K562 (cell line): ENCODE results near the gene HES4. TPM values are rescaled to one million over a fixed set of nuclear protein-coding genes. Genes with fewer than 3 reads are reported as not detected.

ENCODE experiments used
- ATAC-seq: fragments of 200-7000 bp; cut with Tn5 transposase; 3 replicates; pipeline ENCODE4 v1.9.1; 2020; ENCODE audit warnings: moderate library complexity
- BruUV-seq: library from RNA; stranded (reverse); fragments of 400-500 nt; replicated peaks from 2 replicates; lab custom pipeline; 2021; lab: Mats Ljungman, UMichigan
- CTCF ChIA-PET: fragments of 300-600 bp; formaldehyde crosslinking; extraction: SDS; loops from one replicate; lab custom pipeline; 2021; ENCODE audit warnings: low intra/inter-chr PET ratio; lab: Yijun Ruan, JAX
- POLR2A ChIA-PET: fragments of 300-600, 350-650 bp; sonication (Branson Sonifier 250); formaldehyde crosslinking; extraction: SDS; loops from one replicate; lab custom pipeline; 2021; ENCODE audit warnings: antibody characterized with exemption, inconsistent platforms; lab: Yijun Ruan, JAX
- DNase-seq, 4 experiments: peaks; one replicate each; pipeline versions ENCODE4 v3.0.0 to v3.0.0-alpha.2; 2011 to 2018; ENCODE audit warnings: low spot score in 3 of 4, mixed read lengths in 3 of 4; ENCODE audit errors: extremely low read depth in 1 of 4
- FAIRE-seq: peaks from 2 replicates; lab custom pipeline; 2011; peaks lifted over from hg19 to GRCh38; lab: Jason Lieb, UNC
- H2AFZ ChIP-seq: 2 replicates; pipeline ENCODE4 v1.6.0; 2011; ENCODE audit warnings: low read depth, low read length, control low read depth, inconsistent platforms
- H3K27ac ChIP-seq: fragments of 200-600 bp; 3 replicates; pipeline ENCODE4 v1.8.0; 2011; ENCODE audit warnings: low read depth, mild to moderate bottlenecking, control low read depth, inconsistent platforms, low read length, moderate library complexity, mixed read lengths; ENCODE audit errors: extremely low read depth
- H3K27me3 ChIP-seq, 2 experiments: fragments of 300-600 bp in 1 of 2; 2 replicates in 1 of 2; 3 replicates in 1 of 2; pipeline versions ENCODE4 v1.6.0 to v1.8.0; 2011; ENCODE audit warnings: inconsistent platforms in 2 of 2, low read length in 2 of 2, mild to moderate bottlenecking in 1 of 2, mixed read lengths in 1 of 2, moderate library complexity in 1 of 2; ENCODE audit not compliant: control insufficient read depth in 2 of 2, insufficient read depth in 2 of 2
- H3K36me3 ChIP-seq: fragments of 300-600 bp; 3 replicates; pipeline ENCODE4 v1.8.0; 2011; ENCODE audit warnings: mild to moderate bottlenecking, low read length, inconsistent platforms; ENCODE audit not compliant: control insufficient read depth, insufficient read depth
- H3K4me1 ChIP-seq, 2 experiments: fragments of 200-600 bp in 1 of 2; replicated peaks in 1 of 2; 2 replicates in 1 of 2; 3 replicates in 1 of 2; pipeline versions ENCODE4 v1.5.1 to v1.8.0; 2011; ENCODE audit warnings: inconsistent platforms in 2 of 2, low read length in 2 of 2, mild to moderate bottlenecking in 1 of 2, mixed read lengths in 1 of 2, moderate library complexity in 1 of 2; ENCODE audit not compliant: control insufficient read depth in 2 of 2, insufficient read depth in 2 of 2
- H3K4me2 ChIP-seq: 2 replicates; pipeline ENCODE4 v1.6.1; 2011; ENCODE audit warnings: low read length, control low read depth, inconsistent platforms, mixed read lengths; ENCODE audit not compliant: insufficient read depth
- H3K4me3 ChIP-seq: fragments of 200-600 bp; sonication (generic), shearing (Covaris generic); 2 replicates; pipeline ENCODE4 v1.5.1; 2016; ENCODE audit warnings: control low read depth, inconsistent platforms
- H3K79me2 ChIP-seq: fragments of 200-600 bp; 3 replicates; pipeline ENCODE4 v1.8.0; 2011; ENCODE audit warnings: low read length, inconsistent platforms; ENCODE audit not compliant: control insufficient read depth, insufficient read depth
- H3K9ac ChIP-seq, 2 experiments: 2 replicates each; pipeline versions ENCODE4 v1.6.0 to v1.6.1; 2011; ENCODE audit warnings: low read depth in 2 of 2, low read length in 2 of 2, control low read depth in 1 of 2, inconsistent platforms in 1 of 2, mild to moderate bottlenecking in 1 of 2, mixed read lengths in 1 of 2; ENCODE audit not compliant: insufficient read depth in 1 of 2
- H3K9me1 ChIP-seq: one replicate; pipeline ENCODE4 v1.6.0; 2011; ENCODE audit warnings: inconsistent platforms, mild to moderate bottlenecking, low read length, moderate library complexity; ENCODE audit not compliant: control insufficient read depth, insufficient read depth
- H3K9me3 ChIP-seq: replicated peaks from 2 replicates; pipeline ENCODE4 v1.5.1; 2011; ENCODE audit warnings: low read depth, low read length, inconsistent platforms; ENCODE audit not compliant: control insufficient read depth, insufficient read depth
- H4K20me1 ChIP-seq: replicated peaks from 2 replicates; pipeline ENCODE4 v1.6.1; 2011; ENCODE audit warnings: low read length, inconsistent platforms, mixed read lengths; ENCODE audit not compliant: control insufficient read depth, insufficient read depth
- CHD2 ChIP-seq: IDR thresholded peaks from 2 replicates; pipeline ENCODE4 v1.6.1; 2011; ENCODE audit warnings: low read depth, low read length
- FOXJ3 ChIP-seq: sonication (generic); formaldehyde crosslinking; IDR thresholded peaks from 2 replicates; pipeline ENCODE4 v1.4.0; 2020; ENCODE audit warnings: mild to moderate bottlenecking, missing genetic modification reagents
- FUS ChIP-seq: fragments of 200-400 bp; formaldehyde crosslinking; optimal IDR thresholded peaks from 2 replicates; pipeline ENCODE3; 2017; ENCODE audit warnings: low read depth, low read length
- GABPB1 ChIP-seq: sonication (generic); formaldehyde crosslinking; IDR thresholded peaks from 2 replicates; pipeline ENCODE4 v1.8.0; 2022; ENCODE audit warnings: mild to moderate bottlenecking, missing genetic modification reagents
- MYBL2 ChIP-seq, 2 experiments: fragments of 450-650 bp in 1 of 2; sonication (generic) in 1 of 2; formaldehyde crosslinking in 1 of 2; IDR thresholded peaks; 2 replicates each; pipeline versions ENCODE4 v1.6.1 to v1.8.1; 2017 to 2022; ENCODE audit warnings: borderline replicate concordance in 1 of 2, inconsistent platforms in 1 of 2, low read depth in 1 of 2, mild to moderate bottlenecking in 1 of 2, missing genetic modification reagents in 1 of 2, moderate library complexity in 1 of 2
- PHF21A ChIP-seq: fragments of 450-650 bp; IDR thresholded peaks from 2 replicates; pipeline ENCODE4 v1.6.1; 2017; ENCODE audit warnings: low read depth, borderline replicate concordance
- POLR2G ChIP-seq: fragments of 200-400 bp; formaldehyde crosslinking; IDR thresholded peaks from 2 replicates; pipeline ENCODE4 v1.6.1; 2017; ENCODE audit warnings: low read depth, mild to moderate bottlenecking, antibody characterized with exemption, low read length, moderate library complexity
- POLR3G ChIP-seq: IDR thresholded peaks from 2 replicates; pipeline ENCODE4 v1.6.1; 2011; ENCODE audit not compliant: insufficient read length, insufficient replicate concordance; ENCODE audit errors: extremely low read depth
- RFX1 ChIP-seq: fragments of 450-650 bp; IDR thresholded peaks from 2 replicates; pipeline ENCODE4 v1.6.1; 2016; ENCODE audit warnings: mild to moderate bottlenecking, moderate library complexity
- SMAD1 ChIP-seq: fragments of 150-350 bp; IDR thresholded peaks from 2 replicates; pipeline ENCODE4 v1.6.1; 2014; ENCODE audit warnings: low read length, low read depth; ENCODE audit not compliant: partially characterized antibody
- THRAP3 ChIP-seq: fragments of 450-650 bp; IDR thresholded peaks from 2 replicates; pipeline ENCODE4 v1.6.1; 2016; ENCODE audit warnings: mild to moderate bottlenecking, inconsistent platforms, borderline replicate concordance
- YBX1 ChIP-seq: fragments of 450-650 bp; IDR thresholded peaks from 2 replicates; pipeline ENCODE4 v1.7.1; 2016; ENCODE audit warnings: mild to moderate bottlenecking
- ZBTB8A ChIP-seq: fragments of 450-650 bp; IDR thresholded peaks from 2 replicates; pipeline ENCODE4 v1.6.1; 2018; ENCODE audit warnings: mild to moderate bottlenecking, moderate library complexity; ENCODE audit not compliant: partially characterized antibody
- ZNF140 ChIP-seq: fragments of 250-450 bp; sonication (Bioruptor Pico); IDR thresholded peaks from 2 replicates; pipeline ENCODE4 v1.8.0; 2021; ENCODE audit warnings: moderate library complexity, mild to moderate bottlenecking, inconsistent platforms
- ZNF146 ChIP-seq: IDR thresholded peaks from one replicate; pipeline ENCODE4 v1.6.1; 2018; ENCODE audit warnings: missing compliant biosample characterization; ENCODE audit not compliant: unreplicated experiment
- ZNF584 ChIP-seq: fragments of 200-800 bp; sonication (Bioruptor generic); IDR thresholded peaks from 2 replicates; pipeline ENCODE4 v1.6.1; 2016; ENCODE audit warnings: low read depth, mild to moderate bottlenecking, missing genetic modification characterization, missing compliant biosample characterization
- WGBS: fragments of 100-300 bp; shearing (Covaris generic); methylation state at CpG from one replicate; pipeline ENCODE4 v1.1.6; 2016; ENCODE audit warnings: low coverage, mixed read lengths; ENCODE audit not compliant: insufficient coverage; ENCODE audit errors: missing lambda C conversion rate; 5-methylcytosine and 5-hydroxymethylcytosine counted together
- in situ Hi-C: fragments of 300-500 bp; cut with MboI; formaldehyde crosslinking; loops from 4 replicates; pipeline ENCODE4 v1.15.0; 2018; ENCODE audit warnings: inconsistent platforms, mixed read lengths
- intact Hi-C: fragments of 100-400 bp; cut with micrococcal nuclease; formaldehyde crosslinking; loops from 2 replicates; pipeline ENCODE4 v1.14.2; 2022
- polyA plus RNA-seq, 8 experiments: library from polyadenylated mRNA; depleted of rRNA in 4 of 8; stranded (reverse) in 5 of 8; unstranded in 3 of 8; fragments of >200 nt; fragmentation: Nextera tagmentation in 2 of 8; fragmentation: Illumina TruSeq in 1 of 8; extraction: Ambion mirVana in 2 of 8; extraction: Trizol in 1 of 8; gene quantifications; 2 replicates each; pipeline versions ENCODE4 v1.2.1 to v1.2.3, GENCODE V29; 2011 to 2014; ENCODE audit warnings: inconsistent platforms in 1 of 8, missing spikeins in 1 of 8
- total RNA-seq, 7 experiments: library from RNA; depleted of rRNA in 6 of 7; stranded (reverse); fragments of >200 nt in 6 of 7; fragmentation: Illumina TruSeq in 2 of 7; extraction: Trizol in 2 of 7; gene quantifications; 2 replicates each; pipeline versions ENCODE4 v1.2.1 to v1.2.3, GENCODE V29; 2011 to 2021; ENCODE audit warnings: low replicate concordance in 1 of 7
- TF ChIP-seq, protein P1 (sequence below): sonication (generic); formaldehyde crosslinking; IDR thresholded peaks from 2 replicates; pipeline ENCODE4 v1.8.0; 2022; ENCODE audit warnings: missing genetic modification reagents, mild to moderate bottlenecking, moderate library complexity, borderline replicate concordance

HES4 gene
- total and polyA plus RNA-seq, 9 of the 15 experiments (the other 6 are each of a cell fraction or from before 2014, with no cell fraction given), result 0.21 to 43.7 (median 5.3) TPM; not detected in 2

GRCh38 chr1:1047407-1047806 lies 47.5 kb upstream of the HES4 start:
- H3K9ac ChIP-seq, result no peak overlapping the region
- peaks cover 0 to 42% of the 10 kb centered on the region in 2 experiments; a peak in 2 of 5 replicates for H3K4me1 ChIP-seq
- no peak overlapping the region for H3K4me3 ChIP-seq
- FAIRE-seq, result no peak
- DNase-seq, result no peak
- no peak for ATAC-seq
- 97% methylated on average over 19 of the region's 19 CpGs for WGBS
- no peak overlapping the region for H3K27ac ChIP-seq
- H3K9me3 ChIP-seq, result no peaks in the 10 kb centered on the region
- H3K36me3 ChIP-seq, result peaks cover 86% of the 10 kb centered on the region
- POLR2A ChIA-PET, result no interaction called here
- H3K9me1 ChIP-seq, result no peaks in the 10 kb centered on the region
- H3K27me3 ChIP-seq, result no peaks in the 10 kb centered on the region
- in situ Hi-C loops (no loop called here), intact Hi-C loops (no loop called here)
- TF ChIP-seq GABPB1, result no peak
- peak; percentile 46; the same call in 1 of the 2 replicates for TF ChIP-seq POLR2G
- TF ChIP-seq, all 486 proteins: peak for 1
- Histone ChIP-seq H2AFZ (no peak overlapping the region), H3K79me2 (no peaks in the 10 kb centered on the region; the same call in 2 of the 3 replicates), H3K4me2 (no peak overlapping the region), H4K20me1 (no peaks in the 10 kb centered on the region)
- BruUV-seq, result no TSS peak
- CTCF ChIA-PET, result no interaction called here

GRCh38 chr1:1046767-1047166 lies 46.9 kb upstream of the HES4 start:
- no peaks in the 10 kb centered on the region for H3K27me3 ChIP-seq
- peaks cover 86% of the 10 kb centered on the region; the same call in 2 of the 3 replicates for H3K36me3 ChIP-seq
- POLR2A ChIA-PET, result no interaction called here
- no peaks in the 10 kb centered on the region for H3K9me3 ChIP-seq
- 97% methylated on average over 22 of the region's 26 CpGs for WGBS
- ATAC-seq, result no peak
- H3K27ac ChIP-seq, result no peak overlapping the region
- in situ Hi-C loops, result no loop called here
- H3K79me2 ChIP-seq, result no peaks in the 10 kb centered on the region; the same call in 2 of the 3 replicates
- H3K4me1 ChIP-seq, result peaks cover 0 to 49% of the 10 kb centered on the region in 2 experiments; a peak in 2 of 5 replicates
- BruUV-seq, result no TSS peak
- CTCF ChIA-PET, result no interaction called here
- no peak overlapping the region for H3K4me2 ChIP-seq
- DNase-seq, result no peak
- H2AFZ ChIP-seq, result no peak overlapping the region
- H3K9ac ChIP-seq, result no peak overlapping the region
- no peak for FAIRE-seq
- no peaks in the 10 kb centered on the region for H3K9me1 ChIP-seq
- no peak overlapping the region for H3K4me3 ChIP-seq
- no peaks in the 10 kb centered on the region for H4K20me1 ChIP-seq
- intact Hi-C loops, result no loop called here
- TF ChIP-seq, protein P1, sequence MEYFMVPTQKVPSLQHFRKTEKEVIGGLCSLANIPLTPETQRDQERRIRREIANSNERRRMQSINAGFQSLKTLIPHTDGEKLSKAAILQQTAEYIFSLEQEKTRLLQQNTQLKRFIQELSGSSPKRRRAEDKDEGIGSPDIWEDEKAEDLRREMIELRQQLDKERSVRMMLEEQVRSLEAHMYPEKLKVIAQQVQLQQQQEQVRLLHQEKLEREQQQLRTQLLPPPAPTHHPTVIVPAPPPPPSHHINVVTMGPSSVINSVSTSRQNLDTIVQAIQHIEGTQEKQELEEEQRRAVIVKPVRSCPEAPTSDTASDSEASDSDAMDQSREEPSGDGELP, result no peak
- no peak for TF ChIP-seq FOXJ3 (CRISPR knock-in tag)
- no peak for TF ChIP-seq THRAP3
- TF ChIP-seq SMAD1, result no peak
- no peak for TF ChIP-seq CHD2
- no peak for TF ChIP-seq MYBL2 (IDR thresholded peaks at IDR 0.05; ENCODE audit: low read depth)
- no peak for TF ChIP-seq MYBL2 (CRISPR knock-in tag; IDR thresholded peaks at IDR 0.05; ENCODE audit: borderline replicate concordance)
- TF ChIP-seq PHF21A, result no peak
- no peak for TF ChIP-seq ZNF140 (CRISPR knock-in tag)
- TF ChIP-seq RFX1, result no peak
- TF ChIP-seq POLR3G, result no peak
- no peak for TF ChIP-seq ZBTB8A
- no peak for TF ChIP-seq YBX1
- no peak for TF ChIP-seq ZNF146 (CRISPR knock-in tag)
- TF ChIP-seq FUS, result no peak
- TF ChIP-seq ZNF584 (CRISPR knock-in tag), result no peak
